ENCODE measurements around the gene DHRS3. TPM values are rescaled to one million over a fixed set of nuclear protein-coding genes. Genes with fewer than 3 reads are reported as not detected.

DHRS3 gene
- total and polyA plus RNA-seq, 2 donors (not counting 3 experiments of a cell fraction or from before 2014, with no cell fraction given) = 54.3 to 75.2 TPM

DNA sequence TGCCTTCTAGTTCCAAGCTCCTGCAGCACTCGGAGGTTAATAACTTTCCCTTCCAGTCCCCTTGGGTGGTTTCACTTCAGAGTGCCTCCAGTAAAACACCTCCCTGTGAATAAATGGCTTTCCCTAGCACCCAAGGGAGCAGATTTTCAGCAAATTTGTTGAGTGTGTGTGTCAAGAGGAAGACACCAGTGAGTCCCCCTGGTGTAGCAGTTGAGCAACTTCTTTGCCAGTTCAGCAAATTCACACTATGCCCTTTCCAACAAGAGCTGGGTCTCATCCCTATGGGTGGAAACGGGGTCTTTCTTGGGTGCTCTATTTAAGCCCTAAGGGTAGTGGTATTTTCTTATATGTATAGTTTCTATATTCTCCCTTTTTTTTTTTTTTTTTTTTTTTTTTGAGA, 25.1 kb upstream of the DHRS3 start:
- FAIRE-seq (no peak), DNase-seq (ENCODE audit: low read depth, low spot score) (no peak)
- ChIA-PET CTCF (interaction anchor here (1.0 to 2.2 kb wide), 4 partner anchors 11 to 329 kb away, joined by 3 to 7 read pairs (median 3); no protein-coding TSS in a partner anchor), POLR2A (no interaction called here)
- Histone ChIP-seq H3K4me1 (ENCODE audit: control insufficient read depth, extremely low read depth, insufficient read depth, low read length) (no peaks in the 10 kb centered on the region), H3K4me3 (replicated peaks in 1 of 3; ENCODE audit: insufficient read depth in 1 of 3, low read depth in 1 of 3, low read length in 3 of 3) (no peak overlapping the region), H3K27me3 (ENCODE audit: control insufficient read depth in 2 of 2, insufficient read depth in 2 of 2, low read length in 2 of 2) (no peaks in the 10 kb centered on the region), H4K20me1 (replicated peaks; ENCODE audit: control insufficient read depth, extremely low read depth, insufficient read depth, low read length) (no peaks in the 10 kb centered on the region), H2AFZ (ENCODE audit: low read depth, low read length) (no peak overlapping the region), H3K4me2 (ENCODE audit: insufficient read depth, low read length) (no peak overlapping the region), H3K36me3 (ENCODE audit: control insufficient read depth in 2 of 2, extremely low read depth in 1 of 2, insufficient read depth in 2 of 2, low read length in 2 of 2) (no peaks in the 10 kb centered on the region), H3K9me1 (replicated peaks; ENCODE audit: control insufficient read depth, extremely low read depth, insufficient read depth, low read length) (no peaks in the 10 kb centered on the region), H3K9ac (replicated peaks; ENCODE audit: extremely low read depth, insufficient read depth, low read length) (no peak overlapping the region), H3K79me2 (ENCODE audit: control insufficient read depth, insufficient read depth, low read length) (no peaks in the 10 kb centered on the region), H3K9me3 (replicated peaks; ENCODE audit: control insufficient read depth, insufficient read depth, low read length) (peaks cover 2% of the 10 kb centered on the region), H3K27ac (ENCODE audit: insufficient read depth, low read depth, low read length) (no peak overlapping the region)
- dilution Hi-C loops (cut with MboI; ENCODE audit: extremely low pct_ligation_motif_present, low sequenced_read_pairs) (no loop called here), intact Hi-C loops (cut with micrococcal nuclease) (no loop called here)
- no TSS peak for BruUV-seq (replicated peaks)
- TF ChIP-seq POLR2A (IDR thresholded peaks at IDR 0.05; ENCODE audit: low read depth, low read length) = no peak
- TF ChIP-seq, protein P1, sequence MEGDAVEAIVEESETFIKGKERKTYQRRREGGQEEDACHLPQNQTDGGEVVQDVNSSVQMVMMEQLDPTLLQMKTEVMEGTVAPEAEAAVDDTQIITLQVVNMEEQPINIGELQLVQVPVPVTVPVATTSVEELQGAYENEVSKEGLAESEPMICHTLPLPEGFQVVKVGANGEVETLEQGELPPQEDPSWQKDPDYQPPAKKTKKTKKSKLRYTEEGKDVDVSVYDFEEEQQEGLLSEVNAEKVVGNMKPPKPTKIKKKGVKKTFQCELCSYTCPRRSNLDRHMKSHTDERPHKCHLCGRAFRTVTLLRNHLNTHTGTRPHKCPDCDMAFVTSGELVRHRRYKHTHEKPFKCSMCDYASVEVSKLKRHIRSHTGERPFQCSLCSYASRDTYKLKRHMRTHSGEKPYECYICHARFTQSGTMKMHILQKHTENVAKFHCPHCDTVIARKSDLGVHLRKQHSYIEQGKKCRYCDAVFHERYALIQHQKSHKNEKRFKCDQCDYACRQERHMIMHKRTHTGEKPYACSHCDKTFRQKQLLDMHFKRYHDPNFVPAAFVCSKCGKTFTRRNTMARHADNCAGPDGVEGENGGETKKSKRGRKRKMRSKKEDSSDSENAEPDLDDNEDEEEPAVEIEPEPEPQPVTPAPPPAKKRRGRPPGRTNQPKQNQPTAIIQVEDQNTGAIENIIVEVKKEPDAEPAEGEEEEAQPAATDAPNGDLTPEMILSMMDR (IDR thresholded peaks at IDR 0.05; ENCODE audit: extremely low read depth in 1 of 2, insufficient read depth in 1 of 2, low read depth in 1 of 2, low read length in 2 of 2) = peak in 1 of 2 donors; percentile 3

DNA sequence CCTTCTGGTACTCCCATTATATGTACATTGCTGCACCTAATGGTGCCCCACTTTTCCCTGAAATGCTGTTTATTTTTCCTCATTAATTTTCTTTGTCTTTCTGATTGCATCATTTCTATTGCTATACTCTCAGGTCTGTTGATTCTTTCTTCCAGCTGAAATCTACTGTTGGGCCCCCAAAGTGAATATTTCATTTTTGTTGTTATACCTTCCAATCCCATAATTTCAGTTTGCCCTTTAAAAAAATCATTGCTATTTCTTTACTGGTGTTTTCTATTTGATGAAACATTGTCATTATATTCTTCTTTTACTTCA, 22.9 kb upstream of the DHRS3 start:
- TF ChIP-seq MYC (IDR thresholded peaks at IDR 0.05; ENCODE audit: low read depth, low read length) (no peak), JUN (IDR thresholded peaks at IDR 0.05; ENCODE audit: borderline replicate concordance, insufficient read depth, insufficient read length, low read depth) (no peak), FOS (IDR thresholded peaks at IDR 0.05; ENCODE audit: borderline replicate concordance, insufficient read depth, low read length) (no peak), GATA2 (IDR thresholded peaks at IDR 0.05; ENCODE audit: insufficient read depth, insufficient read length, low read depth, low read length) (no peak), POLR2AphosphoS5 (IDR thresholded peaks at IDR 0.05; ENCODE audit: insufficient read depth, low read depth, low read length) (no peak), POLR2A (IDR thresholded peaks at IDR 0.05; ENCODE audit: low read depth, low read length) (no peak)
- TF ChIP-seq, protein P1 (IDR thresholded peaks at IDR 0.05; ENCODE audit: extremely low read depth in 1 of 2, insufficient read depth in 1 of 2, low read depth in 1 of 2, low read length in 2 of 2) = no peak
- peaks cover 5% of the 10 kb centered on the region for H3K4me1 ChIP-seq (ENCODE audit: control insufficient read depth, extremely low read depth, insufficient read depth, low read length)
- BruUV-seq (replicated peaks) = no TSS peak
- no peaks in the 10 kb centered on the region for H3K36me3 ChIP-seq (ENCODE audit: control insufficient read depth in 2 of 2, extremely low read depth in 1 of 2, insufficient read depth in 2 of 2, low read length in 2 of 2)
- H2AFZ ChIP-seq (ENCODE audit: low read depth, low read length) = no peak overlapping the region
- ChIA-PET POLR2A (no interaction called here), CTCF (interaction anchor here (1.0 kb wide), 1 partner anchor 11 kb away, joined by 3 read pairs; no protein-coding TSS in a partner anchor)
- DNase-seq (ENCODE audit: low read depth, low spot score) = no peak
- no peaks in the 10 kb centered on the region for H3K27me3 ChIP-seq (ENCODE audit: control insufficient read depth in 2 of 2, insufficient read depth in 2 of 2, low read length in 2 of 2)
- no peak overlapping the region for H3K4me2 ChIP-seq (ENCODE audit: insufficient read depth, low read length)
- no peak overlapping the region for H3K9ac ChIP-seq (replicated peaks; ENCODE audit: extremely low read depth, insufficient read depth, low read length)
- no peak overlapping the region for H3K4me3 ChIP-seq (replicated peaks in 1 of 3; ENCODE audit: insufficient read depth in 1 of 3, low read depth in 1 of 3, low read length in 3 of 3)
- H4K20me1 ChIP-seq (replicated peaks; ENCODE audit: control insufficient read depth, extremely low read depth, insufficient read depth, low read length) = no peaks in the 10 kb centered on the region
- peaks cover 2% of the 10 kb centered on the region for H3K9me3 ChIP-seq (replicated peaks; ENCODE audit: control insufficient read depth, insufficient read depth, low read length)
- H3K27ac ChIP-seq (ENCODE audit: insufficient read depth, low read depth, low read length) = no peak overlapping the region
- no peaks in the 10 kb centered on the region for H3K9me1 ChIP-seq (replicated peaks; ENCODE audit: control insufficient read depth, extremely low read depth, insufficient read depth, low read length)
- dilution Hi-C loops (cut with MboI; ENCODE audit: extremely low pct_ligation_motif_present, low sequenced_read_pairs) (no loop called here), intact Hi-C loops (cut with micrococcal nuclease) (no loop called here)
- no peak for FAIRE-seq
- H3K79me2 ChIP-seq (ENCODE audit: control insufficient read depth, insufficient read depth, low read length) = no peaks in the 10 kb centered on the region
